HG03103 (cell line): ENCODE measurements around the gene MYO1D.
"Not testable (repeated sequence)": the region's sequence is repeated elsewhere in the genome, so short reads cannot be mapped to it uniquely, and the experiment has no call there.

ENCODE experiments used
- ATAC-seq: cut with Tn5 transposase; IDR thresholded peaks from one replicate; pipeline ENCODE4 v1.9.1; 2021; ENCODE audit warnings: low read depth; ENCODE audit not compliant: unreplicated experiment

Gene MYO1D

DNA sequence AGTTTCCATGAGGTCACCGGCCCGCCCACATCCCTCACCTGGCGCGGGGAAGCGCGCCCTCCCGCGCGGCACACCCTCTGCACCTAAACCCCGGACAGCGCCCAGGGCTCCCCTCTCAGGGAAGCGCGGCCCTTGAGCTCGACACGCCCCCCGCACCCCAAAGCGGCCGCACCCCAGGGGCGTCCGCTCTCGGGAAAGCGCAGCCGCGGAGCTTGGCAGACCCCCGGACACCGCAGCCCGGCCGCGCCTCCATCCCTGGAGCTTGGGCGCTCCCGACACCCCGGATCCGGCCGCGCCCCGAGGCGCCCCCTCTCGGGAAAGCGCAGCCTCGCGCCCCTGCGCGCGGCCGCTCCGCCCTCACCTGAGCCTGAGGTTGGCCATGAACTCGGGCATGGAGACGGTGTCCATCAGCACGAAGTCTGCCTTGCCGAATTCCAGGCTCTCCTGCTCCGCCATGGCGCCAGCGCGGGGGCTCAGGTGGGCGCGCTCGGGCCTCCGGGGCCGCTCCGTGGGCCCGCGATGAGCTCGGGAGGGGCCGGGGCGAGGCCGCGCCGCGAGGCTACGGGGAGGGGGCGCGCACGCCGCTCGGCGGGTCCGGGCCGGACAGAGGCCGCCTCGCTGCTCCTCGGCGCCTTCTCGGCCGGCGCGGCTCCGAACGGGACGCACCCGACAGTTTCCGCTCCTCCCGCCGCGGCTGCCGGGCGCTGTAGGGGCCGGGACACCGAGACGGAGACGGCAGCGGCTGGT lies at the start of gene MYO1D:
MYO1D (minus strand) TSS at position 708 of the 747 bp plus-strand sequence; CDS start at position 456, 252 bp downstream.
- peak; percentile 41 for ATAC-seq

DNA sequence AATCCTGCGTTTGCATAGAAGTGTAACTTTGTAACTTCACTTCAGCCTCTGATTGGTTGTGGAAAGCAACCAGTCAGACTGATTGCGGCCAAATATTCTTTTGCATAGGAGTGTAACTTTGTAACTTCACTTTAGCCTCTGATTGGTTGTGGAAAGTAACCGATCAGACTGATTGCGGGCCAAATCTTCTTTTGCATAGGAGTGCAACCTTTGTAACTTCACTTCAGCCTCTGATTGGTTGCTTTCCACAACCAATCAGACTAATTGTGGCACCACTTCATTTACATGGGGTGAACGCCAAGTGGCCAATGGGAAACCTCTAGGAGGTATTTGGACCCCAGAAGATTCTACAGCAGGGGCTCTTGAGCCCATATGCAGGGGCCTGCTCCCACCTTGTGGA lies 49.3 kb upstream of the MYO1D start:
- ATAC-seq: no peak

DNA sequence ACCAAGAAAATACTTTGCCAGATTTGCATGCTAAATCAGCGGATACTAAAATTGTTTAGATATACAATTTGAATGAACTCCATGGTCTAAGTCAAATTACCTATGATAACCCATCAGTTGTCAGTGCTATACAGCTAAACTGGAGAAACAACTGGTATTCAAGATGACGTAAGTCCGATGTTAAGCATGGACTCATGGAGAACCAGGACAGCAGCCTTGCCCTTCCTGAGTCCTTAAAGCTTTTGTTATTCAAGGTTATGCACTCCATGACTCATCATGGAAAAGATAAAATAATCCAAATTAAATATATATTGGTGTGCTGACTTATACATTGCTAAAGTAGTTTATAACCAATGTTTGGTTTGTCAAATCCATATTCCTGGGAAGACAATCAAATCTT lies 47.0 kb upstream of the MYO1D start:
- not testable (repeated sequence) for ATAC-seq

DNA sequence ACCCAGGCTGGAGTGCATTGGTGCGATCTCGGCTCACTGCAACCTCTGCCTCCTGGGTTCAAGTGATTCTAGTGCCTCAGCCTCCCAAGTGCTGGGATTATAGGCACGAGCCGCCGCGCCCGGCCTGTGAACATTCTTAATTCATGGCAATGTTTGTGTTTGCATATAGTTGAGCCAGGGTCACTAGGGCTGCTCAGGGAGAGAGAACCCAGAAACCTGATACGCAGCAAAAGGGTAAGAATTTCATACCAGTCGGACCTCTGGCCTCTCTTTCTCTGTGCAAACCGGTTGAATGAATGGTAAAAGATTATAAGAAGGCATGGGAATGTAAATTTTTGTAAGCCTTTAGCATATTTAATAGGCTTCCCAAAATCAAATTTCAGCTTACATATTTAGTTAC lies 44.1 kb upstream of the MYO1D start:
- ATAC-seq: no peak

DNA sequence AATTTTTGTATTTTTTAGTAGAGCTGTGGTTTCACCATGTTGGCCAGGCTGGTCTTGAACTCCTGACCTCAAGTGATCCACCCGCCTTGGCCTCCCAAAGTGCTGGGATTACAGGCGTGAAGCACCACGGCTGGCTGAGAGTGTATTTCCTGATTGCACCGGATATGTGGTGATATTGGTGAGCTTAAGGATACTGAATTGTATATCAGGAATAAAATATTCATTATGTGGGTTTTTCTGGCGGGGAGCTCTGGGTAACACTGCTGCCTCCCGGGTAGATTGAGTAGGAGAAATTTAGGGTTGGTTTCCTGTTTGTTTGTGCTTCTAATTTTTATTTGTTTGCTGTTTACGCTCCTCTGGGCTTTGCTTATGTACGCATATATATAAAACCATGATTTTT lies 43.4 kb upstream of the MYO1D start:
- no peak for ATAC-seq

DNA sequence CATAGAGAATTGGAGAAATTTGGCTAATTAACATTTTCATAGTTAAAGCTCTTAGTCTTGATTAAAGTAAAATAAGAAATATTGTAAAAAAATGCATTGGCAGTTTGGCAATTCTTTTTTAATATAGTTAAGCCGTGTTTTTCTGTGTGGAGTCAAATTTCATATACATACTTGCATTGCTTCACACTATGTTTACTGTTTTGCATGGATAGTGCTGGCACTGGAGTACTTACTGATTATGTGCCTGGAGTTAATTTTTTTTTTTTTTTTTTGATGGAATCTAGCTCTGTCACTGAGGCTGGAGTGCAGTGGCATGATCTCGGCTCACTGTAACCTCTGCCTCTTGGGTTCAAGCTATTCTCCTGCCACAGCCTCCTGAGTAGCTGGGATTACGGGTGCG lies 43.0 kb upstream of the MYO1D start:
- ATAC-seq: not testable (repeated sequence)

DNA sequence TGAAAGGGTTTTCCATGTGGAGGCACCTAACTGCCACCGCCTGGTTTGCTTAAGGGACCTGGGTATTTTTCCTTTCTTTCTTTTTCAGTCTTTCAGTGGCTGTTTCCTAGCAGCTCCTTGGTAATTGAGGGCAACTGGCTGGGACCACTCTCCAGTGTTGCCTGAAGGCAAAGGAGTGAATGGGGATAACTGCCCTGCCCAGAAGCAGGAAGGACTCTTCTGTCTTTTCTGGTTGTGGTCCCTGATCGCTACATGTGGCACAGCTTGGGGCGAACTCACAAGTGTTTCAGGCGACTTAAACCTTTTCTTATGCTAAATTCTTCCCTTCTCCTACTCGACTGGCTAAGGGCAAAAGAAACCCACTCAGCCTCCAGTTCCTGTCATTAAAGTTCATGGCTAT lies 40.9 kb upstream of the MYO1D start:
- ATAC-seq: no peak

DNA sequence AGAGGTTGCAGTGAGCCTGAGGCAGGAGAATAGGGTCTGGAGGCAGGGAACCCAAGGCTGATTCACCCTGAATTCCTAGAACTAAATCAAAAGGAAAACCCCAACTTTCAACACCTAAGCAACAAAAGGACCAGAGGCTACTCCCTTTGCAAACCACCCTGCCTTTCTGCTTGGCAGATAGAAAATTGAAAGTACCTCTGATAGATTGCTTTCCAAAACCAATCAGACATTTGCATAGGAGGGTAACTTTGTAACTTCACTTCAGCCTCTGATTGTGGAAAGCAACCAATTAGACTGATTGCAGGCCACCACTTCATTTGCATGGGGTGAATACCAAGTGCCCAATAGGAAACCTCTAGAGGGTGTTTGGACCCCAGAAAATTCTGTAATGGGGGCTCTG lies 40.2 kb upstream of the MYO1D start:
- no peak for ATAC-seq

DNA sequence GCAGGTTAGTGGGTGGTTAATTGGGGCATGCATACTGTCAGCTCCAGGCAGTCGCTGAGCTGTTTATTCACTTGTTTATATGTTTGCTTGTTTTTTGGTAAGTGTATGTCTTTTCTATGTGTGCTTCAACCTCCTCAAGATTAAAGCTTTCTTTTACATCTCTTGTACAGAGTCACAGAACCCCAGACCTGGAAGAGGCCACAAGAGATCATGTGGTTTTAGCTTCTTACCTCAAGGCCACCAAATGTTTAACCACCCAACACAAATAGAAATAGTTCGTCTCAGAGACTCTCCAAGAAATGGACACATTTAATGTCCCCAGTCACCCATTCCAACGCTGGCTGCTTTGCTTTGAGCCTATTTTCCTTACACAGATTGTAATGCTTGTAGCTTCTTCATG lies 39.2 kb upstream of the MYO1D start:
- no peak for ATAC-seq

DNA sequence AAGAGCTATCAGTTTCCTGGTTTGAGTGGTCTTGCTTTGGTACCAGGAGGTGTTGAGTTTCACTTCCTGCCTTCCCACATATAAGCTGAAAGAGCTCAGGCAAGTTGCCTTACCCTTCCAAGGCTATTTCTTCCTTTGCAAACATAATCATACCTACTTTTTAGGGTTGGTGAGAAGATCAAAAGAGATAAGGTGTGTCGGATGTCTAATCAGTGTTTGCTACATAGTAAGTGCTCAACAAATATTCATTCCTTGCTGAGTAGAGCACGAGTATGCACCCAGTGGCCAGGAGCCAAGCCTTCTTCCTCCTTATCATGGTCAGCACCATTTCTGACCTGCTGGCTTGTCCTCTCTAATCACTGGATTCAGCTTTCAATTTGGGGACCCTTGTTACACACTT lies 38.3 kb upstream of the MYO1D start:
- no peak for ATAC-seq

DNA sequence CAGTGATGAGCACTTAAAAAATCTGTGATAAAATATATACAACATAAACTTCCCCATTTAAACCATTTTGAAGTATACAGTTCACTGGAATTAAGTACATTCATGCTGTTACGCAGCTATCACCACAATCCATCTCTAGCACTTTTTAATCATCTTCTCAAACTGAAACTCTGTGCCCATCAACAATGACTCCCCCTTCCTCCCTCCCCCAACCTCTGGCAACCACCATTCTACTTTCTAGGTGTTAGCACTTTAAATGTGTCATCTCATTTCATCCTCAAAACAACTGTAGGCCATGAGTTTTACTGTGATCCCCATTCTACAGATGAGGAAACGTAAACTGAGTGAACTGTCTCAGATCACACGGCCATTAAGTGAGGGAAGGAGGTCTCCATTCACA lies 37.3 kb upstream of the MYO1D start:
- no peak for ATAC-seq

DNA sequence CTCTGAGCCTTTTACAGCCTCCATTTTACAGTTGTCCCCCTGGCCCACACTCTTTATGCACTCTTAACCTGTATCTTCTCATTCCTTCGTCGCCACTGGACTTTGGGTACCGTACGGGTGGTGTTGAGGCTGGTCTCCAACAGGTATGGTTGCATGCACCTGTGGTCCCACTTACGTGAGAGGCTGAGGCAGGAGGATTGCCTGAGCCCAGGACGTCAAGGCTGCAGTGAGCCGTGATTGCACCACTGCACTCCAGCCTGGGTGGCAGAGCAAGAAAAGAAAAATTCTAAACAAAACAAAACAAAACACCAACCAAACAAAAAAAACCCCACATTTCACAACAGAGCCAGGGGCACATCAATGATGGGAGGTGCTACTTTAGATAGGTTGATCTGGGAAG lies 36.7 kb upstream of the MYO1D start:
- ATAC-seq: no peak

DNA sequence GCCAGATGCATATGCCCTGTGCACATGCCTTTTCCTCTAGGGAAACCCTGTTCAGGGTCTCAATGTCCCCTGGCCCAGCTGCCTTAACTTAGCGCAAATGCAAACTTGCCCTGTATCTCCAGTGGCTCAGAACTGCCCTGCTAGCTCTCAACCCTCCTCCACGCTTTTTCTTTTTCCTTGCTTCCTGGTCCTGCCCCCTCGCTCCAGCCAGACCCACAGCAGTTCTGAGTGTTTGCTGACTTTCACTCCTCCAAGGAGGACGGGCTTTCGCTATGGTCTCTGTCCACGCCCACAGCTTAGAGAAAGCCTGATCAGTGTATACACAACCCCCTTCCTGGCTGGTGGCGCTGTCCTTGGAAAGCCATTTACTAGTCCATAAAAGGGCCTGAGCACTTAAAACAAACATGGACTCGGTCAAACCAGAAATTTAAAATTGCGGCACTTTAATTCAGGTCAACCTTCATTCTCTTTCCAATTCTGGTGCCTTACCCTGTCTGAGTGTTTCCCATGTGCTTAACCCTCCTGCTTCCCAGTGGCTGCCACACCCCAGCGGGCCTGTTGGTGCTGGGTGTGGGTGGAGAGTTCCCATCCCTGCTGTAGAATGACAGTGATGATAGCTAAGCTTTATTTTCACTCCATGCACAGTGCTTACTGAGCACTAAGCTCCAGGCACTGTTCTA lies 35.4 kb upstream of the MYO1D start:
- ATAC-seq: no peak

DNA sequence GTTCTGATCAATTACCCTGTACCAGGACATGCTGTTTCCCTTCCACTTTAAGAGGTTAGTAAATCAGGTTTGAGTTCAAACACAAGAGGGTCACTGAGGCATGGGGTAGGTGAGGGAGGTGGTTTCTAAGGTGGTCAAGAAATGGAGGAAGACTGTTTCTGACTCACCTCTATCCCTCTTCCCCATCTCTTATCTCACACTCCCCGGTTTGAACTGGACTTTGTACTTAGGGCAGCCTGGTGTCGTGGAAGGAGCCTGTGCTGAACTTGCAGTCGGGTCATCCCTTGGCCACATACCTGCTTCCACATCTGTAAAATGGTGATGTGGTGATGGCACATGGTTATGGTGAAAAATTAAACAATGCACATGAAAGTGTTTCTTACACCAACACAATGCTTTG lies 33.8 kb upstream of the MYO1D start:
- ATAC-seq: no peak

DNA sequence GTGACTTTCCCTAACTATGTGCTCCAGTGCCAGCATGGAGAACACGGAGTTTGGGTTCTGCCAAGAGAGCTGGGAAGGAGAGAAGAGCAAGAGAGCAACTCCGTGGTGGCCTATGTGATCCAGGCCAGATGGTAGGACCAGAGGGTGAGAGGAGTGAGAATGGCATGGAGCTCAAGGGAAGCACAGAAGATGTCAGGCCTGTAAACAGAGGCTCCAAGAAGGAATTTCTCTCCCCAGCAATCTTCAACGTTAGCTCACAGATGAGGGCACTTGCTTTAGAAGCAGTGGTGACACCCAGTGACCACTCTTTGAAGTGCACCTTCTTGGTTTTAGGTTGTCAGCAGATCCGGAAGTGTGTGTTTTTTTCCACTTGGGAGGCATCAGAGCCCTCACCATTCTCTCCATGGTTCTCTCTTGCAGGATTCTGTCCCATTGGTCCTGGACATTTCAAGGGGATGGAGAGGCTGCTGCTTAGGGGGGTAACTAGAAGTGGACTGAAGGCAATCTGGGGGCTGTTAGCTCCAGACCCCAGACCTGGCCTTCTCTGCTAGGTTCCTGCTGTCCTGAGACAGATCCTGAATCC lies 33.0 kb upstream of the MYO1D start:
- ATAC-seq: no peak

DNA sequence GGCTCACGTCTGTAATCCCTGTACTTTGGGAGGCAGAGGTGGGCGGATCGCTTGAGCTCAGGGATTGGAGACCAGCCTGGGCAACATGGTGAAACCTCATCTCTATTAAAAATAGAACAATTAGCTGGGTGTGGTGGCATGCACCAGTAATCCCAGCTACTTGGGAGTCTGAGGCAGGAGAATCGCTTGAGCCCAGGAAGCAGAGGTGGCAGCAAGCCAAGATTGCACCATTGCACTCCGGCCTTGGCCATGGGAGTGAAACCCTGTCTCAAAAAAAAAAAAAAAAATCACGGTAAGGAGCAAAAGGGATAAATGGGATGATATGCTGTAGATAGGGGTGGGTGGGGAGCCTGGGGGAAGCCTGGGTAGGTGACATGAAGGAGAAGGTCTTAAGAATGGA lies 30.7 kb upstream of the MYO1D start:
- ATAC-seq: no peak

DNA sequence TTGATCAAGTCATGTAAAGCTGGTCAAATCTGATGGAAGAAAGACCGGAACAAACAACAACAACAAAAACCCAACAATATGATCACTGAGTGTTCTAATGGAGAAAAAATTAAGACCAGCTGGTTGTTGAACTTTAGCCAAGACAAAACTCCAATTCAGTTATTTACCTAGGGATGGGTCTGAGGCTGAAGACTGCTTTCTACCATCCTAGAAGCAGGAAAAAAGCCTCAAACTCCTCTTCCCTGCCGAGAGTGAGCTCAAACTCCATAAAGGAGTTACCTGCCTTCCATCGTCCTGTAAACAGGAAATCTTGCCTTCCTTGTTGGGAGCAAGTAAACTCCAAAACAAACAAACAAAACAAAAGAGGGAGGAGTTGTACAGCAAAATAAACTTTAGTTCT lies 28.0 kb upstream of the MYO1D start:
- no peak for ATAC-seq

DNA sequence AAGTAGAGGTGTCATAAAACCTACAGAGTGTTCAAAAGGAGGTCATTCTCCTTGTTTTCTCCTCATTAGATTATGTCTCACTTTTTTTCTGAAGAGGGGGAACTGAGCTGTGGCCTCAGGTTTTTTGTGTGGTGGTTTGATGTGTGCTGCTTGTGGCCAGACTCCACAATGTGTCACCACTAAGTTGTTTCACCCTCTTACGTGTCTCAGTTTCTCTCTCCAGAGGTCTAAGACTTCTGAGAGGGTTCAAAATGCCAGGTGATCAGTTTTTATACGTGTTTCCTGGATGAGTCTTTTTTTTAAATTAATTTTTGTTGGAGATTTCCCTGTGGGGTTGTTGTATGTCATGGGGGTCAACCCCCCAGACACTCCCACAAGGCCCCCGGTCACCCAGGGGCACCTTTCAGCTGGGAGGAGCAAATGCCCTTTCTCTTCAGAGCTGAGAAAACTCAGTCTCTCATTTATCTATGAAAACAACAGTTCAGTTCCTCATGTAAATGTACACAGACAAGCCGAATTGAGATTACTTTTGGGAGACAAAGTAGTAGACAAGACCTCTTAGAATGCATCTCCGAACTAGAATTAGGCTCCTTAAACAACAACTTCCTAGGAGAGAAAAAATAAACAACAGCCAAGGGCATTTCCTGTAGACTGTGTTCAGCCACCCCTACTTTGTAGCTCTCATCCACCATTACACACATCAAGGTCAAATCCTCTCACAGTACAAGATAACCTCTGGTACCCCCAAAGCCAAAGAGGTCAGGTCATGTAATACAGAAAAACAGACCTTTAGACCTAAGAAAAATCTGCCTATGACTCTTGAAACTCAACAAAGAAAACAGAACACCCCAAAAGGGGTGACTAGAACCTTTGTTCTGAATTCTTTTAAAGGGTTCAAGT lies 27.1 kb upstream of the MYO1D start:
- no peak for ATAC-seq

DNA sequence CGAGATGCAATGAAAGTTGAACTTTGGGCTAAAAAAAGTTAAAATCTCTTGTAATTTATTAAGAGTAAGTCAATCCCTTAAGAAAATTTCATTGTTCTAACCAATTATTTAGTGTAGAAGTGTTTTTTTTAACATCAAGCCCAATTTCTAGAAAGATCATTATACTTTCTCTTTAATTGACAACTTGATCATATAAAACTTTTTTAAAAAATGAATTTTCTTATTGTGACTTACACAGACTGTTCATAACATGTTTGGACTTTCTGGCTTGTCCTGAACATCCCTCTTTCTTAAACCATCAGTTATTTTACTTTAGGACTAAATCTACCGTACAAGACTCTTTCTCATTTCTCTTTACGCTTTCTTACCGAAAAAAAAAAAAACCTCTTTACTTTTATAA lies 24.8 kb upstream of the MYO1D start:
- no peak for ATAC-seq

DNA sequence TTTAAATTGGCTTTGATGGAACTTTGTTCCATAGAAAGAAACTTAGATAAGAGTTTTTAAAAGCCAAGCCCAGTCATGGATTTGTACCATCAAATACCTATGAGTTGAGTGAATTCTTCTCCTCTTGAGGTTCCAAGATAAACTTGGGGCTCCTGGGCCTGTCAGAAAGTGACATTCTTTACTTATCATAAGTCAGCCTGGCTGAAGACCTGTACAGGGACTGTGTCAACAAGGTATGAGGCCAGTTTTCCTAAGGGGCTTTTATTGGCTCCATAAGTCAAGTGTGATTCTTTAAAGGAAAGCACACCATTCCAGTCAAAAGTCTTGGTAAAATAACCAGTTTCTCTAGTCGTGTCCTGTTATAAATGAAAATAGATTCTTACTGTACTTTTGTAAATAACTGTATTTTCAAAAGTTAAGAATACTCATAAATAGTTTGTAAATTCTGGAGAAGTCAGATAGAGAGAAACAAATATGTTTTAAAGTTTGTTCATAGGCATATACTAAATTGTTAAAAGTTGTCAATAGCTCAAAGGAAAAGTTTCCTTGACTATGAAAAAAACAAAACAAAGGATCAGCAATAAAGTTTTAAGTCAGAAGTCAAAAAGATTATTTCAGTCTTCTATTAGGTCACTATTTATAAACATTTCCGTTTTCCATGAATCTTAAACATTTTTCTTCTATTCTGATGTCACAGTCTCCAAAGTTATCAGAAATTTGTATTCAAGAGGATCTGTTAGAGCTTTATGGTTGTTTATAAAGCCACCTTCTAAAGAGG lies 22.5 kb upstream of the MYO1D start:
- no peak for ATAC-seq
